Adrenal gland (tissue), 12 donors: ENCODE results near the gene PRKCH. TPM values are rescaled to one million over a fixed set of nuclear protein-coding genes. Genes with fewer than 3 reads are reported as not detected.

ENCODE experiments used
- DNase-seq, 7 donors: peaks; one replicate each; pipeline ENCODE4 v3.0.0-alpha.2; 2019 to 2020
- H3K27ac ChIP-seq, 5 donors: fragments of 200-600 bp; sonication (generic) in 4 of 5; 1 replicate in 3 of 5; 2 replicates in 2 of 5; pipeline versions ENCODE4 v1.5.1 to v1.8.0; 2016 to 2020; ENCODE audit warnings: mild to moderate bottlenecking in 1 of 5
- H3K27me3 ChIP-seq: fragments of 200-600 bp; 2 replicates; pipeline ENCODE4 v1.8.0; 2021
- H3K36me3 ChIP-seq, 2 donors: fragments of 200-600 bp; replicated peaks in 1 of 2; 1 replicate in 1 of 2; 2 replicates in 1 of 2; pipeline versions ENCODE4 v1.5.1 to v1.8.0; 2018 to 2022
- H3K4me1 ChIP-seq, 2 donors: fragments of 200-600 bp; replicated peaks in 1 of 2; 1 replicate in 1 of 2; 2 replicates in 1 of 2; pipeline versions ENCODE4 v1.5.1 to v1.8.0; 2018 to 2021
- H3K4me3 ChIP-seq, 4 donors: fragments of 200-600 bp; sonication (generic) in 3 of 4; one replicate each; pipeline ENCODE4 v1.5.1; 2016 to 2018
- H3K9me3 ChIP-seq, 3 donors: fragments of 200-600 bp; sonication (generic) in 1 of 3; replicated peaks in 1 of 3; 1 replicate in 2 of 3; 2 replicates in 1 of 3; pipeline versions ENCODE4 v1.5.1 to v1.8.0; 2016 to 2021
- CTCF ChIP-seq, 6 experiments: fragments of 450-650 bp in 4 of 6; fragments of 200-600 bp in 2 of 6; sonication (generic) in 1 of 6; IDR thresholded peaks; 1 replicate in 5 of 6; 2 replicates in 1 of 6; pipeline versions ENCODE4 v1.5.1 to v1.8.0; 2016 to 2021; ENCODE audit warnings: antibody characterized with exemption in 6 of 6, mild to moderate bottlenecking in 2 of 6, moderate library complexity in 1 of 6
- POLR2A ChIP-seq, 2 donors: fragments of 450-650 bp; IDR thresholded peaks; one replicate each; pipeline ENCODE4 v1.6.1; 2017; ENCODE audit warnings: antibody characterized with exemption in 2 of 2, mild to moderate bottlenecking in 2 of 2, moderate library complexity in 1 of 2
- WGBS, 4 donors: extraction: QIAGEN DNeasy Blood & Tissue Kit in 2 of 4; methylation state at CpG; one replicate each; pipeline versions ENCODE4 v1.1.5 to v1.1.7; 2013 to 2017; 5-methylcytosine and 5-hydroxymethylcytosine counted together
- intact Hi-C, 2 donors: fragments of 100-400 bp; cut with DNase I; formaldehyde crosslinking; loops; one replicate each; pipeline versions ENCODE4 v1.14.1 to v1.15.0; 2022 to 2023
- polyA plus RNA-seq, 3 donors: library from polyadenylated mRNA; stranded (reverse); fragments of 200-250 nt in 2 of 3; fragments of 350-450 nt in 1 of 3; fragmentation: Illumina TruSeq in 1 of 3; extraction: RNeasy Lipid Tissue Mini Kit (QIAGEN cat#74804) in 1 of 3; gene quantifications; one replicate each; pipeline ENCODE4 v1.2.3, GENCODE V29; 2013 to 2014
- total RNA-seq, 9 donors: library from RNA; depleted of rRNA in 4 of 9; stranded (reverse); fragments of >200 nt in 4 of 9; fragments of 120-200 nt in 1 of 9; fragmentation: NEBNext Ultra II Directional in 1 of 9; extraction: Animal tissue kit (Norgen Biotek cat#: 25700) in 1 of 9; gene quantifications; one replicate each; pipeline versions ENCODE4 v1.1.0 to v1.2.4, GENCODE V29; 2013 to 2023
- donor health status: healthy with polysubstance abuse.
- donor health status: Bipolar disorder and iron deficiency.
- donor health status: DM: yes; HTN: yes; CAD: no.
- donor health status: DM: no; HTN: no; CAD: no.
- donor health status: DM: no; HTN: no; CAD: no.
- donor health status: DM: yes; HTN: yes; CAD: no.

Gene PRKCH
- total and polyA plus RNA-seq, 12 donors: 7.8 to 28.1 (median 17.0) TPM

DNA sequence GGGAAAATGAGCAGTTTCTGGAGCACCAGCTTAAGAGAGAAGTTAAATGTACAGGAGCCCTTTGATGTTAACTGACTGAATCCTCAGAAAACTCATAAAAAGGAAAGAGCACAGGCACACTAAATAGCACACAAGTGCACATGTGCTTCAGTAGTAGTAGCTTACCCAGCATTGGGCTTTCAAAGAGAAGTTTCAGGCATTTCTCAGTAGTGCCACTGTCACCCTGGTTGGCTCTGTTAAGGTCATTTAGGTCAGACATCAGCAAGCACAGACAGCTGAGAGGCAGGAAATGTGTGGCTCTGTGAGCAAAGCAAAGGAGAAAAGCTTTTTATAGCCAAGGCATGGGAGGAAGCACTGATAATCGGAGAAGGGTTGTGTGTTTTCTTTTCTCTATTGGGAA is 277.6 kb downstream of the PRKCH start:
- Histone ChIP-seq H3K36me3 (no peaks in the 10 kb centered on the region), H3K27me3 (no peaks in the 10 kb centered on the region), H3K4me3 (no peak overlapping the region), H3K4me1 (peaks cover 6 to 14% of the 10 kb centered on the region in 2 donors), H3K27ac (peak overlapping the region in 3 of 5 donors; percentile 20 to 35 (median 26)), H3K9me3 (no peaks in the 10 kb centered on the region)
- TF ChIP-seq POLR2A (IDR thresholded peaks at IDR 0.05) (no peak), CTCF (IDR thresholded peaks at IDR 0.05) (no peak)
- DNase-seq: peak in 1 of 7 donors; percentile 48
- 0 to 22% (median 8%) methylated on average over 1 of the region's 1 CpG for WGBS, 4 donors
- intact Hi-C loops: no loop called here

DNA sequence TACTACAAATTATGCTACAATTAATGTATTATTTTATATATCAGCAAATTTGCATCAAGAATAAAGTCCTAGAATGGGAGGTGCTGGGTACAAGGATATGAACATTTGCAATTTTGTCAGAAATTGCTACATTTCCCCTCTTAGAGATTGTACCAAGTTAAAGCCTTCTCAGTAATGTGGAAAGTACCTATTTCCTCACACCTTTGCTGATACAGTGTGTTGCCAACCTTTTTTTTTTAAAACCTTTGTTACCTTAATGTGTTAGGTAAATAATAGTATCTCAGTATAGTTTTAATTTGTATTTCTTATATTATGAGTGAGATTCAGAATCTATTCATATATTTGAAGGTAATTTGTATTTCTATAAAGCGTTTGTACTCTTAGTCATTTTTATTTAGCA is 278.6 kb downstream of the PRKCH start:
- no peak overlapping the region for H3K27ac ChIP-seq
- no peak for DNase-seq
- H3K9me3 ChIP-seq: no peaks in the 10 kb centered on the region
- WGBS, 4 donors: 93 to 100% (median 94%) methylated on average over 1 of the region's 1 CpG
- H3K36me3 ChIP-seq: no peaks in the 10 kb centered on the region
- intact Hi-C loops: no loop called here
- H3K4me3 ChIP-seq: no peak overlapping the region
- TF ChIP-seq POLR2A (IDR thresholded peaks at IDR 0.05) (no peak), CTCF (IDR thresholded peaks at IDR 0.05) (no peak)
- no peaks in the 10 kb centered on the region for H3K27me3 ChIP-seq
- H3K4me1 ChIP-seq: peaks cover 6 to 8% of the 10 kb centered on the region in 2 donors

Other genes with a start within 250 kb of the PRKCH start
- gene TMEM30B, start 40.2 kb upstream of the PRKCH start, total RNA-seq: 1 to 10 TPM; 1.3 to 6.0 (median 4.7) TPM
- 1 to 10 TPM; 1.8 to 2.4 (median 1.9) TPM for gene TMEM30B, start 40.2 kb upstream of the PRKCH start, polyA plus RNA-seq